Activated CD8-positive, alpha-beta T cell treated with anti-CD3 and anti-CD28 coated beads for 36 hours (primary cell): ENCODE measurements around the gene LIN28B. TPM values are rescaled to one million over a fixed set of nuclear protein-coding genes. Genes with fewer than 3 reads are reported as not detected.

Experiments
- ATAC-seq: fragments of 200-7000 bp; cut with Tn5 transposase; one replicate; pipeline ENCODE4 v1.10.0; 2021; ENCODE audit warnings: mild to moderate bottlenecking, moderate library complexity
- CTCF ChIA-PET: fragments of 350-600 bp; sonication (Branson Sonifier 250); formaldehyde crosslinking; loops from one replicate; lab custom pipeline; 2021; ENCODE audit warnings: antibody characterized with exemption; lab: Charles Lee
- POLR2A ChIA-PET: fragments of 350-600 bp; sonication (Branson Sonifier 250); formaldehyde crosslinking; loops from one replicate; lab custom pipeline; 2021; ENCODE audit warnings: antibody characterized with exemption; lab: Charles Lee
- DNase-seq: peaks from one replicate; pipeline ENCODE4 v3.0.0-alpha.2; 2020
- H3K27ac Mint-ChIP-seq: one replicate; pipeline ENCODE4 v1.8.0; 2021; ENCODE audit warnings: mild to moderate bottlenecking, mixed read lengths
- H3K27me3 Mint-ChIP-seq: one replicate; pipeline ENCODE4 v1.8.0; 2021; ENCODE audit warnings: mixed read lengths
- H3K36me3 Mint-ChIP-seq: one replicate; pipeline ENCODE4 v1.8.0; 2021; ENCODE audit warnings: low read depth, mixed read lengths
- H3K4me1 Mint-ChIP-seq: one replicate; pipeline ENCODE4 v1.8.0; 2021; ENCODE audit warnings: low read depth, mixed read lengths
- H3K4me3 Mint-ChIP-seq: one replicate; pipeline ENCODE4 v1.8.0; 2021; ENCODE audit warnings: mild to moderate bottlenecking, moderate library complexity, mixed read lengths
- H3K9me3 Mint-ChIP-seq: one replicate; pipeline ENCODE4 v1.8.0; 2021; ENCODE audit warnings: mixed read lengths
- CTCF ChIP-seq: fragments of 200-600 bp; IDR thresholded peaks from one replicate; pipeline ENCODE4 v1.8.0; 2022; ENCODE audit warnings: antibody characterized with exemption, mild to moderate bottlenecking
- intact Hi-C: fragments of 100-400 bp; cut with micrococcal nuclease; formaldehyde crosslinking; loops from one replicate; pipeline ENCODE4 v1.10.0; 2022
- total RNA-seq, 2 experiments: library from RNA; stranded (reverse); gene quantifications; one replicate each; pipeline ENCODE4 v1.2.3, GENCODE V29; 2021

The LIN28B gene
- total RNA-seq, 2 experiments from 2014 or later, result not detected

GRCh38 chr6:104940893-104941728 lies 15.8 kb upstream of the LIN28B start:
- peaks cover 6% of the 10 kb centered on the region for H3K4me1 Mint-ChIP-seq
- peak; percentile 62 for TF ChIP-seq CTCF
- H3K27me3 Mint-ChIP-seq, result peaks cover 43% of the 10 kb centered on the region
- no peak overlapping the region for H3K27ac Mint-ChIP-seq
- DNase-seq (peak; percentile 50), ATAC-seq (peak; percentile 89)
- CTCF ChIA-PET, result no interaction called here
- H3K9me3 Mint-ChIP-seq, result no peaks in the 10 kb centered on the region
- intact Hi-C loops, result no loop called here
- H3K36me3 Mint-ChIP-seq, result peaks cover 7% of the 10 kb centered on the region
- H3K4me3 Mint-ChIP-seq, result peak overlapping the region; percentile 60
- POLR2A ChIA-PET, result interaction anchor here (0.6 kb wide), 1 partner anchor 389 kb away, joined by 3 read pairs; no protein-coding TSS in a partner anchor

GRCh38 chr6:104941729-104942091 lies 15.2 kb upstream of the LIN28B start:
- Mint-ChIP-seq H3K9me3 (no peaks in the 10 kb centered on the region), H3K36me3 (peaks cover 7% of the 10 kb centered on the region), H3K27me3 (peaks cover 37% of the 10 kb centered on the region), H3K4me3 (peak overlapping the region; percentile 60), H3K4me1 (peaks cover 6% of the 10 kb centered on the region), H3K27ac (no peak overlapping the region)
- CTCF ChIA-PET, result no interaction called here
- TF ChIP-seq CTCF, result peak; percentile 27
- no peak for ATAC-seq
- intact Hi-C loops, result no loop called here
- no peak for DNase-seq
- POLR2A ChIA-PET, result no interaction called here

- H3K4me3 Mint-ChIP-seq, result no peak overlapping the region
- ATAC-seq (no peak), DNase-seq (peak; percentile 15)
- peaks cover 33% of the 10 kb centered on the region for H3K27me3 Mint-ChIP-seq
- ChIA-PET POLR2A (no interaction called here), CTCF (no interaction called here)
- H3K9me3 Mint-ChIP-seq, result no peaks in the 10 kb centered on the region
- no peak overlapping the region for H3K27ac Mint-ChIP-seq
- peaks cover 7% of the 10 kb centered on the region for H3K36me3 Mint-ChIP-seq
- TF ChIP-seq CTCF, result no peak
- intact Hi-C loops, result no loop called here
- H3K4me1 Mint-ChIP-seq, result peaks cover 6% of the 10 kb centered on the region
These were observed 13.1 kb upstream of the LIN28B start for GRCh38 chr6:104943781-104944180.

GRCh38 chr6:104949206-104949605 lies 7.7 kb upstream of the LIN28B start:
- no peak for ATAC-seq
- H3K4me3 Mint-ChIP-seq, result no peak overlapping the region
- ChIA-PET POLR2A (no interaction called here), CTCF (interaction anchor here (1.4 kb wide), 1 partner anchor 128 kb away, joined by 3 read pairs; no protein-coding TSS in a partner anchor)
- H3K27ac Mint-ChIP-seq, result no peak overlapping the region
- intact Hi-C loops, result no loop called here
- no peak for DNase-seq
- peaks cover 3% of the 10 kb centered on the region for H3K36me3 Mint-ChIP-seq
- H3K4me1 Mint-ChIP-seq, result peaks cover 1% of the 10 kb centered on the region
- peaks cover 5% of the 10 kb centered on the region for H3K9me3 Mint-ChIP-seq
- TF ChIP-seq CTCF, result no peak
- peaks cover 31% of the 10 kb centered on the region for H3K27me3 Mint-ChIP-seq

GRCh38 chr6:104951677-104952076 lies 5.2 kb upstream of the LIN28B start:
- ChIA-PET CTCF (no interaction called here), POLR2A (no interaction called here)
- Mint-ChIP-seq H3K4me3 (no peak overlapping the region), H3K4me1 (peaks cover 3% of the 10 kb centered on the region), H3K9me3 (peaks cover 7% of the 10 kb centered on the region), H3K36me3 (peaks cover 5% of the 10 kb centered on the region), H3K27ac (no peak overlapping the region), H3K27me3 (peaks cover 48% of the 10 kb centered on the region)
- ATAC-seq (no peak), DNase-seq (no peak)
- no peak for TF ChIP-seq CTCF
- intact Hi-C loops, result loop anchor here (10.0 kb wide), 1 partner anchor 123 kb away; no protein-coding TSS in a partner anchor
